H1 (cell line): ENCODE measurements around the gene GNB1. TPM values are rescaled to one million over a fixed set of nuclear protein-coding genes. Genes with fewer than 3 reads are reported as not detected.

Experiments used
- CTCF ChIA-PET: fragments of 300-600 bp; sonication (Branson Sonifier 250); formaldehyde crosslinking; loops from one replicate; lab custom pipeline; 2021; ENCODE audit not compliant: partially characterized antibody; lab: Charles Lee
- POLR2A ChIA-PET: fragments of 300-600 bp; sonication (Branson Sonifier 250); formaldehyde crosslinking; loops from one replicate; lab custom pipeline; 2021; ENCODE audit warnings: inconsistent platforms; ENCODE audit not compliant: partially characterized antibody; lab: Charles Lee
- DNase-seq, 2 experiments: peaks; one replicate each; pipeline versions ENCODE4 v3.0.0 to v3.0.0-alpha.2; 2010 to 2022; ENCODE audit warnings: low spot score in 2 of 2, low read depth in 1 of 2, mixed read lengths in 1 of 2
- FAIRE-seq: peaks from 2 replicates; lab custom pipeline; 2011; peaks lifted over from hg19 to GRCh38; lab: Jason Lieb, UNC
- H2AFZ ChIP-seq: 2 replicates; pipeline ENCODE4 v1.8.1; 2012; ENCODE audit warnings: low read length, inconsistent platforms
- H2AK5ac ChIP-seq: 2 replicates; pipeline ENCODE4 v1.6.1; 2013; ENCODE audit warnings: low read depth, low read length
- H2BK120ac ChIP-seq: replicated peaks from 2 replicates; pipeline ENCODE3; 2013; ENCODE audit warnings: low read depth, low read length, inconsistent platforms
- H2BK12ac ChIP-seq: 2 replicates; pipeline ENCODE4 v1.6.1; 2013; ENCODE audit warnings: low read depth, low read length
- H2BK15ac ChIP-seq: 2 replicates; pipeline ENCODE4 v1.6.1; 2013; ENCODE audit warnings: low read length
- H2BK20ac ChIP-seq: 2 replicates; pipeline ENCODE4 v1.6.1; 2013; ENCODE audit warnings: low read length
- H2BK5ac ChIP-seq: 2 replicates; pipeline ENCODE4 v1.6.1; 2013; ENCODE audit warnings: low read depth, low read length
- H3K14ac ChIP-seq: 2 replicates; pipeline ENCODE4 v1.6.1; 2013; ENCODE audit warnings: inconsistent platforms; ENCODE audit not compliant: insufficient read length
- H3K18ac ChIP-seq: 2 replicates; pipeline ENCODE4 v1.6.1; 2013; ENCODE audit warnings: low read length; ENCODE audit errors: extremely low read depth
- H3K23ac ChIP-seq: 2 replicates; pipeline ENCODE4 v1.6.1; 2013; ENCODE audit warnings: inconsistent platforms; ENCODE audit not compliant: insufficient read length
- H3K23me2 ChIP-seq: 2 replicates; pipeline ENCODE4 v1.6.1; 2013; ENCODE audit warnings: low read depth, low read length
- H3K27ac ChIP-seq: 2 replicates; pipeline ENCODE4 v1.6.1; 2011; ENCODE audit warnings: low read depth, low read length, inconsistent platforms
- H3K27me3 ChIP-seq, 4 experiments: replicated peaks in 1 of 4; 1 replicate in 1 of 4; 2 replicates in 3 of 4; pipeline versions ENCODE4 v1.6.1 to v1.8.1; 2011 to 2013; ENCODE audit warnings: low read length in 3 of 4, mild to moderate bottlenecking in 3 of 4, inconsistent platforms in 2 of 4, mixed read lengths in 2 of 4, moderate library complexity in 1 of 4; ENCODE audit not compliant: control insufficient read depth in 3 of 4, insufficient read depth in 3 of 4; ENCODE audit errors: extremely low read depth in 1 of 4
- H3K36me3 ChIP-seq, 4 experiments: 2 replicates each; pipeline versions ENCODE4 v1.6.1 to v1.8.1; 2011 to 2013; ENCODE audit warnings: mild to moderate bottlenecking in 4 of 4, low read length in 3 of 4, moderate library complexity in 2 of 4, control low read depth in 1 of 4, inconsistent platforms in 1 of 4; ENCODE audit not compliant: insufficient read depth in 4 of 4, control insufficient read depth in 2 of 4
- H3K4ac ChIP-seq: replicated peaks from 2 replicates; pipeline ENCODE3; 2013; ENCODE audit warnings: low read length, low read depth, mixed read lengths, inconsistent platforms; ENCODE audit not compliant: insufficient read length
- H3K4me1 ChIP-seq, 4 experiments: replicated peaks in 1 of 4; 1 replicate in 1 of 4; 2 replicates in 3 of 4; pipeline versions ENCODE4 v1.6.1 to v1.8.1; 2011 to 2013; ENCODE audit warnings: low read length in 3 of 4, inconsistent platforms in 2 of 4, mixed read lengths in 1 of 4; ENCODE audit not compliant: insufficient read depth in 4 of 4, control insufficient read depth in 3 of 4
- H3K4me2 ChIP-seq, 2 experiments: 2 replicates each; pipeline versions ENCODE4 v1.6.1 to v1.8.1; 2011 to 2013; ENCODE audit warnings: low read depth in 2 of 2, low read length in 2 of 2, control low read depth in 1 of 2, inconsistent platforms in 1 of 2, mild to moderate bottlenecking in 1 of 2; ENCODE audit not compliant: insufficient read depth in 1 of 2
- H3K4me3 ChIP-seq, 4 experiments: fragments of 200-600, 300-600 bp in 1 of 4; sonication (generic), shearing (Covaris generic), sonication (Bioruptor Twin) in 1 of 4; 2 replicates each; pipeline versions ENCODE4 v1.5.1 to v1.8.1; 2011 to 2016; ENCODE audit warnings: low read length in 4 of 4, low read depth in 3 of 4, control low read depth in 2 of 4, inconsistent platforms in 2 of 4, mild to moderate bottlenecking in 2 of 4, mixed read lengths in 1 of 4, moderate library complexity in 1 of 4; ENCODE audit not compliant: insufficient read depth in 2 of 4; ENCODE audit errors: extremely low read depth in 1 of 4
- H3K56ac ChIP-seq: replicated peaks from 2 replicates; pipeline ENCODE3; 2013; ENCODE audit warnings: low read depth, mild to moderate bottlenecking, mixed read lengths, low read length, inconsistent platforms; ENCODE audit not compliant: insufficient read length
- H3K79me1 ChIP-seq: 2 replicates; pipeline ENCODE4 v1.6.1; 2013; ENCODE audit warnings: low read depth, low read length, control low read depth
- H3K79me2 ChIP-seq, 2 experiments: 2 replicates each; pipeline versions ENCODE4 v1.6.1 to v1.8.1; 2012 to 2013; ENCODE audit warnings: low read length in 2 of 2, mild to moderate bottlenecking in 2 of 2, inconsistent platforms in 1 of 2; ENCODE audit not compliant: insufficient read depth in 2 of 2, control insufficient read depth in 1 of 2
- H3K9ac ChIP-seq, 4 experiments: replicated peaks in 1 of 4; 1 replicate in 1 of 4; 2 replicates in 3 of 4; pipeline versions ENCODE4 v1.6.1 to v1.8.1; 2011 to 2013; ENCODE audit warnings: low read depth in 3 of 4, low read length in 3 of 4, control low read depth in 2 of 4, mild to moderate bottlenecking in 2 of 4, moderate library complexity in 2 of 4, inconsistent platforms in 1 of 4; ENCODE audit errors: extremely low read depth in 1 of 4
- H3K9me3 ChIP-seq, 2 experiments: 2 replicates each; pipeline versions ENCODE4 v1.6.1 to v1.8.1; 2012 to 2013; ENCODE audit warnings: mild to moderate bottlenecking in 2 of 2, moderate library complexity in 2 of 2, control low read depth in 1 of 2, inconsistent platforms in 1 of 2, low read depth in 1 of 2, low read length in 1 of 2, mixed read lengths in 1 of 2; ENCODE audit not compliant: insufficient read depth in 2 of 2
- H4K20me1 ChIP-seq, 2 experiments: replicated peaks in 1 of 2; 2 replicates each; pipeline versions ENCODE3 to v1.8.1; 2011 to 2013; ENCODE audit warnings: inconsistent platforms in 2 of 2, low read length in 2 of 2, mild to moderate bottlenecking in 1 of 2; ENCODE audit not compliant: insufficient read depth in 2 of 2, control insufficient read depth in 1 of 2
- H4K5ac ChIP-seq: 2 replicates; pipeline ENCODE4 v1.6.1; 2013; ENCODE audit warnings: low read length, low read depth, mixed read lengths, inconsistent platforms; ENCODE audit not compliant: insufficient read length
- H4K8ac ChIP-seq: 2 replicates; pipeline ENCODE4 v1.8.0; 2013; ENCODE audit warnings: mild to moderate bottlenecking, moderate library complexity, low read length, inconsistent platforms; ENCODE audit not compliant: insufficient read depth; ENCODE audit errors: extremely low read depth
- H4K91ac ChIP-seq: replicated peaks from 2 replicates; pipeline ENCODE3; 2013; ENCODE audit warnings: low read length, mixed read lengths, inconsistent platforms; ENCODE audit not compliant: insufficient read length
- HDAC6 ChIP-seq: IDR thresholded peaks from one replicate; pipeline ENCODE4 v1.7.1; 2012; ENCODE audit warnings: low read depth, mild to moderate bottlenecking, inconsistent platforms, low read length, moderate library complexity
- NRF1 ChIP-seq: IDR thresholded peaks from 2 replicates; pipeline ENCODE4 v1.6.1; 2011; ENCODE audit warnings: mild to moderate bottlenecking, low read depth, low read length, improper control_type of control experiment
- POLR2AphosphoS5 ChIP-seq: IDR thresholded peaks from 2 replicates; pipeline ENCODE4 v1.6.1; 2011; ENCODE audit warnings: low read depth, low read length
- POU5F1 ChIP-seq: IDR thresholded peaks from 2 replicates; pipeline ENCODE4 v1.6.1; 2011; ENCODE audit warnings: low read depth, mild to moderate bottlenecking, low read length, moderate library complexity
- RBBP5 ChIP-seq: IDR thresholded peaks from 2 replicates; pipeline ENCODE4 v1.7.1; 2012; ENCODE audit warnings: low read depth, mild to moderate bottlenecking, inconsistent platforms, low read length, moderate library complexity, borderline replicate concordance
- RFX5 ChIP-seq: IDR thresholded peaks from 2 replicates; pipeline ENCODE4 v1.6.1; 2011; ENCODE audit warnings: low read depth, low read length, improper control_type of control experiment, borderline replicate concordance
- TBP ChIP-seq: IDR thresholded peaks from 2 replicates; pipeline ENCODE4 v1.6.1; 2011; ENCODE audit warnings: low read depth, low read length, improper control_type of control experiment
- WGBS, 2 experiments: shearing (Covaris generic) in 1 of 2; methylation state at CpG; one replicate each; pipeline versions ENCODE4 v1.1.6 to v1.1.7; 2013 to 2015; ENCODE audit warnings: low lambda C conversion rate in 2 of 2, mixed read lengths in 2 of 2, inconsistent platforms in 1 of 2, low coverage in 1 of 2, missing lambda C conversion rate in 1 of 2; ENCODE audit not compliant: insufficient replicate concordance in 2 of 2, insufficient coverage in 1 of 2, insufficient read length in 1 of 2; ENCODE audit errors: extremely low coverage in 1 of 2, missing lambda C conversion rate in 1 of 2; 5-methylcytosine and 5-hydroxymethylcytosine counted together
- polyA plus RNA-seq, 7 experiments: library from polyadenylated mRNA; depleted of rRNA in 3 of 7; stranded (reverse) in 5 of 7; unstranded in 2 of 7; fragments of >200 nt in 5 of 7; fragments of 200-250 nt in 2 of 7; gene quantifications; 1 replicate in 5 of 7; 2 replicates in 1 of 7; 4 replicates in 1 of 7; pipeline versions ENCODE4 v1.2.1 to v1.2.3, GENCODE V29; 2011 to 2013; ENCODE audit warnings: missing spikeins in 2 of 7, mixed read lengths in 2 of 7
- total RNA-seq: library from RNA; stranded (reverse); fragmentation: NEBNext Ultra II Directional; extraction: Animal tissue kit (Norgen Biotek cat#: 25700); gene quantifications from 2 replicates; pipeline ENCODE4 v1.2.1, GENCODE V29; 2021

GNB1 gene
- total and polyA plus RNA-seq, 2 of the 8 experiments (the other 6 are each of a cell fraction or from before 2014, with no cell fraction given) = 343 to 382 TPM

- Histone ChIP-seq H2BK12ac (no peak overlapping the region), H3K23ac (no peak overlapping the region), H2BK5ac (no peak overlapping the region), H3K23me2 (no peaks in the 10 kb centered on the region), H3K4me3 (no peak overlapping the region), H4K5ac (no peak overlapping the region), H2AK5ac (no peak overlapping the region), H3K27ac (no peak overlapping the region), H2AFZ (no peak overlapping the region), H3K18ac (no peak overlapping the region), H3K27me3 (no peaks in the 10 kb centered on the region), H3K79me2 (peaks cover 64 to 97% of the 10 kb centered on the region in 2 experiments), H2BK20ac (no peak overlapping the region), H3K4me2 (no peak overlapping the region), H3K79me1 (peaks cover 7% of the 10 kb centered on the region), H3K56ac (no peak overlapping the region), H3K36me3 (peaks cover 0 to 10% (median 4%) of the 10 kb centered on the region in 4 experiments; a peak in 5 of 8 replicates), H2BK15ac (no peak overlapping the region), H3K4ac (no peak overlapping the region), H4K8ac (no peak overlapping the region), H3K9ac (no peak overlapping the region), H3K4me1 (no peaks in the 10 kb centered on the region; a peak in 1 of 7 replicates), H3K14ac (no peak overlapping the region), H4K20me1 (peaks cover 28 to 34% of the 10 kb centered on the region in 2 experiments), H4K91ac (no peak overlapping the region), H2BK120ac (no peak overlapping the region), H3K9me3 (no peaks in the 10 kb centered on the region)
- 94% methylated on average over 4 of the region's 4 CpGs; no CpG with 5 or more reads in 1 of the 2 experiments for WGBS, 2 experiments
- DNase-seq = no peak
- CTCF ChIA-PET = interaction anchor here (0.6 to 4.0 kb wide), 11 partner anchors 8 to 1699 kb away, joined by 3 to 26 read pairs (median 4); no protein-coding TSS in a partner anchor
- POLR2A ChIA-PET = interaction anchor here (1.2 to 4.1 kb wide), 3 partner anchors 8 to 19 kb away, joined by 3 to 33 read pairs (median 20); no protein-coding TSS in a partner anchor
- FAIRE-seq = no peak
- TF ChIP-seq POLR2AphosphoS5 (no peak), HDAC6 (no peak), TBP (no peak), NRF1 (no peak), RBBP5 (no peak), POU5F1 (no peak), RFX5 (no peak)
These were observed 21.4 kb downstream of the GNB1 start for GRCh38 chr1:1869469-1869868.
